ENCODE results near the gene OR2V2. TPM values are rescaled to one million over a fixed set of nuclear protein-coding genes. Genes with fewer than 3 reads are reported as not detected.
A peak's percentile ranks its signal among the peaks of the same experiment; 100 is the strongest.

The OR2V2 gene
- total and polyA plus RNA-seq, 2 donors (not counting 3 experiments of a cell fraction or from before 2014, with no cell fraction given): not detected

DNA sequence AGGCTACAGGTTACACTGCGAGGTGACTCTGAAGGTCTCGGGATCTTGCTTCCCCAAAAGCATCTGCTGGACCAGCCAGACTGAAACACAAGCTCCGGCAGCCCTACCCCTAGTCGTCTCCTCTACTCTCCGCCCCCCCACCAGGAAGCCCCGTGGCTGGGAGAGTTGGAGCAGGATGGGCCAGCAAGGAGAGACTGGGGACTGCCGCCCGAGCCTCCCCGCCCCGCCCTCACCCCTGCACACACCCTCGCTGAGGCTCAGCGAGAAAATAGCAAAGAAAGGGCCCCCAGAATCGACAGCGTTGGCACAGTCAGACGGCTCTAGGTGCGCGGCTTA is 56.4 kb downstream of the OR2V2 start:
- Histone ChIP-seq H4K20me1 (replicated peaks; ENCODE audit: control insufficient read depth, extremely low read depth, insufficient read depth, low read length) (no peaks in the 10 kb centered on the region), H3K9ac (replicated peaks; ENCODE audit: extremely low read depth, insufficient read depth, low read length) (no peak overlapping the region), H3K4me2 (ENCODE audit: insufficient read depth, low read length) (peak overlapping the region; percentile 51), H3K27me3 (ENCODE audit: control insufficient read depth in 2 of 2, insufficient read depth in 2 of 2, low read length in 2 of 2) (peaks cover 0 to 2% of the 10 kb centered on the region in 2 experiments), H2AFZ (ENCODE audit: low read depth, low read length) (peak overlapping the region; percentile 87), H3K79me2 (ENCODE audit: control insufficient read depth, insufficient read depth, low read length) (no peaks in the 10 kb centered on the region), H3K4me1 (ENCODE audit: control insufficient read depth, extremely low read depth, insufficient read depth, low read length) (peaks cover 12% of the 10 kb centered on the region), H3K9me3 (replicated peaks; ENCODE audit: control insufficient read depth, insufficient read depth, low read length) (no peaks in the 10 kb centered on the region), H3K36me3 (ENCODE audit: control insufficient read depth in 2 of 2, extremely low read depth in 1 of 2, insufficient read depth in 2 of 2, low read length in 2 of 2) (no peaks in the 10 kb centered on the region), H3K27ac (ENCODE audit: insufficient read depth, low read depth, low read length) (no peak overlapping the region), H3K9me1 (replicated peaks; ENCODE audit: control insufficient read depth, extremely low read depth, insufficient read depth, low read length) (no peaks in the 10 kb centered on the region), H3K4me3 (replicated peaks in 1 of 3; ENCODE audit: insufficient read depth in 1 of 3, low read depth in 1 of 3, low read length in 3 of 3) (peak overlapping the region; percentile 26 to 50 (median 36))
- no TSS peak for BruUV-seq (replicated peaks)
- CTCF ChIA-PET: interaction anchor here (0.9 to 8.0 kb wide), 3 partner anchors 12 to 19 kb away, joined by 3 to 95 read pairs (median 13); no protein-coding TSS in a partner anchor
- POLR2A ChIA-PET: interaction anchor here (2.1 kb wide), 1 partner anchor 15 kb away, joined by 6 read pairs; no protein-coding TSS in a partner anchor
- FAIRE-seq (no peak), DNase-seq (ENCODE audit: low read depth, low spot score) (no peak)
- dilution Hi-C loops (cut with MboI; ENCODE audit: extremely low pct_ligation_motif_present, low sequenced_read_pairs) (no loop called here), intact Hi-C loops (cut with micrococcal nuclease) (loop anchor here (10.0 kb wide), 1 partner anchor 1649 kb away; the partner anchor contains the start of gene RUFY1)
- TF ChIP-seq GATA2 (IDR thresholded peaks at IDR 0.05; ENCODE audit: insufficient read depth, insufficient read length, low read depth, low read length): no peak
- TF ChIP-seq POLR2AphosphoS5 (IDR thresholded peaks at IDR 0.05; ENCODE audit: insufficient read depth, low read depth, low read length): no peak
- TF ChIP-seq EZH2 (IDR thresholded peaks at IDR 0.05; ENCODE audit: borderline replicate concordance, low read depth, low read length, severe bottlenecking): no peak
- TF ChIP-seq FOS (IDR thresholded peaks at IDR 0.05; ENCODE audit: borderline replicate concordance, insufficient read depth, low read length): no peak
- TF ChIP-seq POLR2A (IDR thresholded peaks at IDR 0.05; ENCODE audit: low read depth, low read length): no peak
- TF ChIP-seq JUN (IDR thresholded peaks at IDR 0.05; ENCODE audit: borderline replicate concordance, insufficient read depth, insufficient read length, low read depth): no peak
- TF ChIP-seq MAX (IDR thresholded peaks at IDR 0.05; ENCODE audit: insufficient read depth, insufficient read length): no peak
- TF ChIP-seq, protein P1, sequence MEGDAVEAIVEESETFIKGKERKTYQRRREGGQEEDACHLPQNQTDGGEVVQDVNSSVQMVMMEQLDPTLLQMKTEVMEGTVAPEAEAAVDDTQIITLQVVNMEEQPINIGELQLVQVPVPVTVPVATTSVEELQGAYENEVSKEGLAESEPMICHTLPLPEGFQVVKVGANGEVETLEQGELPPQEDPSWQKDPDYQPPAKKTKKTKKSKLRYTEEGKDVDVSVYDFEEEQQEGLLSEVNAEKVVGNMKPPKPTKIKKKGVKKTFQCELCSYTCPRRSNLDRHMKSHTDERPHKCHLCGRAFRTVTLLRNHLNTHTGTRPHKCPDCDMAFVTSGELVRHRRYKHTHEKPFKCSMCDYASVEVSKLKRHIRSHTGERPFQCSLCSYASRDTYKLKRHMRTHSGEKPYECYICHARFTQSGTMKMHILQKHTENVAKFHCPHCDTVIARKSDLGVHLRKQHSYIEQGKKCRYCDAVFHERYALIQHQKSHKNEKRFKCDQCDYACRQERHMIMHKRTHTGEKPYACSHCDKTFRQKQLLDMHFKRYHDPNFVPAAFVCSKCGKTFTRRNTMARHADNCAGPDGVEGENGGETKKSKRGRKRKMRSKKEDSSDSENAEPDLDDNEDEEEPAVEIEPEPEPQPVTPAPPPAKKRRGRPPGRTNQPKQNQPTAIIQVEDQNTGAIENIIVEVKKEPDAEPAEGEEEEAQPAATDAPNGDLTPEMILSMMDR (IDR thresholded peaks at IDR 0.05; ENCODE audit: extremely low read depth in 1 of 2, insufficient read depth in 1 of 2, low read depth in 1 of 2, low read length in 2 of 2): no peak
- TF ChIP-seq MYC (IDR thresholded peaks at IDR 0.05; ENCODE audit: low read depth, low read length): no peak

Measured in endothelial cell of umbilical vein (primary cell).